Stimulated activated memory B cell treated with anti-CD40 and anti-IgM and Interleukin-4, amounts not matched to agents 10 μg/mL and 1 μg/mL and 100 μg/mL, for 72 hours (primary cell): ENCODE measurements around the gene BLOC1S1.

Experiments
- ATAC-seq: fragments of 150-1000 bp; cut with Tn5 transposase; 2 replicates; pipeline ENCODE4 v1.10.0; 2021
- H3K27ac Mint-ChIP-seq: one replicate; pipeline ENCODE4 v1.8.0; 2022; ENCODE audit warnings: mild to moderate bottlenecking, mixed read lengths
- H3K27me3 Mint-ChIP-seq: one replicate; pipeline ENCODE4 v1.8.0; 2022; ENCODE audit warnings: mixed read lengths
- H3K36me3 Mint-ChIP-seq: one replicate; pipeline ENCODE4 v1.8.0; 2022; ENCODE audit warnings: mixed read lengths
- H3K4me1 Mint-ChIP-seq: one replicate; pipeline ENCODE4 v1.8.0; 2022; ENCODE audit warnings: mixed read lengths
- H3K4me3 Mint-ChIP-seq: one replicate; pipeline ENCODE4 v1.8.0; 2022; ENCODE audit warnings: mild to moderate bottlenecking, moderate library complexity, mixed read lengths
- H3K9me3 Mint-ChIP-seq: one replicate; pipeline ENCODE4 v1.8.0; 2022; ENCODE audit warnings: mixed read lengths

BLOC1S1 gene

GRCh38 chr12:55687746-55688145 is 28.1 kb upstream of the BLOC1S1 start:
- no peak overlapping the region for H3K27ac Mint-ChIP-seq
- peaks cover 9% of the 10 kb centered on the region for H3K4me1 Mint-ChIP-seq
- no peaks in the 10 kb centered on the region for H3K9me3 Mint-ChIP-seq
- H3K4me3 Mint-ChIP-seq, result no peak overlapping the region
- H3K27me3 Mint-ChIP-seq, result peaks cover 9% of the 10 kb centered on the region
- no peaks in the 10 kb centered on the region for H3K36me3 Mint-ChIP-seq
- no peak for ATAC-seq

- H3K27me3 Mint-ChIP-seq, result peaks cover 9% of the 10 kb centered on the region
- no peak overlapping the region for H3K4me3 Mint-ChIP-seq
- no peaks in the 10 kb centered on the region for H3K9me3 Mint-ChIP-seq
- peaks cover 6% of the 10 kb centered on the region for H3K4me1 Mint-ChIP-seq
- no peak for ATAC-seq
- no peaks in the 10 kb centered on the region for H3K36me3 Mint-ChIP-seq
- H3K27ac Mint-ChIP-seq, result no peak overlapping the region
Measured at GRCh38 chr12:55688716-55689655, 26.9 kb upstream of the BLOC1S1 start.

- H3K9me3 Mint-ChIP-seq, result no peaks in the 10 kb centered on the region
- H3K4me3 Mint-ChIP-seq, result no peak overlapping the region
- H3K27ac Mint-ChIP-seq, result no peak overlapping the region
- peaks cover 2% of the 10 kb centered on the region for H3K4me1 Mint-ChIP-seq
- no peak for ATAC-seq
- no peaks in the 10 kb centered on the region for H3K27me3 Mint-ChIP-seq
- H3K36me3 Mint-ChIP-seq, result no peaks in the 10 kb centered on the region
Measured at GRCh38 chr12:55692631-55693322, 23.1 kb upstream of the BLOC1S1 start.

GRCh38 chr12:55693323-55694187 is 22.3 kb upstream of the BLOC1S1 start:
- Mint-ChIP-seq H3K27me3 (no peaks in the 10 kb centered on the region), H3K4me3 (no peak overlapping the region), H3K9me3 (no peaks in the 10 kb centered on the region), H3K36me3 (no peaks in the 10 kb centered on the region), H3K4me1 (no peaks in the 10 kb centered on the region), H3K27ac (no peak overlapping the region)
- ATAC-seq, result no peak

- no peaks in the 10 kb centered on the region for H3K27me3 Mint-ChIP-seq
- no peak for ATAC-seq
- no peaks in the 10 kb centered on the region for H3K9me3 Mint-ChIP-seq
- H3K4me3 Mint-ChIP-seq, result no peak overlapping the region
- H3K27ac Mint-ChIP-seq, result no peak overlapping the region
- no peaks in the 10 kb centered on the region for H3K36me3 Mint-ChIP-seq
- H3K4me1 Mint-ChIP-seq, result no peaks in the 10 kb centered on the region
Measured at GRCh38 chr12:55694188-55694515, 21.7 kb upstream of the BLOC1S1 start.

- Mint-ChIP-seq H3K4me3 (no peak overlapping the region), H3K36me3 (no peaks in the 10 kb centered on the region), H3K9me3 (no peaks in the 10 kb centered on the region), H3K4me1 (no peaks in the 10 kb centered on the region), H3K27ac (no peak overlapping the region), H3K27me3 (no peaks in the 10 kb centered on the region)
- no peak for ATAC-seq
Measured at GRCh38 chr12:55694651-55695050, 21.2 kb upstream of the BLOC1S1 start.

GRCh38 chr12:55695349-55695748 is 20.5 kb upstream of the BLOC1S1 start:
- no peak for ATAC-seq
- Mint-ChIP-seq H3K27ac (no peak overlapping the region), H3K4me3 (no peak overlapping the region), H3K4me1 (no peaks in the 10 kb centered on the region), H3K9me3 (no peaks in the 10 kb centered on the region), H3K27me3 (no peaks in the 10 kb centered on the region), H3K36me3 (no peaks in the 10 kb centered on the region)

- Mint-ChIP-seq H3K27ac (no peak overlapping the region), H3K9me3 (no peaks in the 10 kb centered on the region), H3K4me1 (no peaks in the 10 kb centered on the region), H3K4me3 (no peak overlapping the region), H3K27me3 (no peaks in the 10 kb centered on the region), H3K36me3 (no peaks in the 10 kb centered on the region)
- no peak for ATAC-seq
Measured at GRCh38 chr12:55696141-55696540, 19.7 kb upstream of the BLOC1S1 start.

- Mint-ChIP-seq H3K4me3 (no peak overlapping the region), H3K27me3 (no peaks in the 10 kb centered on the region), H3K36me3 (no peaks in the 10 kb centered on the region), H3K4me1 (no peaks in the 10 kb centered on the region), H3K27ac (no peak overlapping the region), H3K9me3 (no peaks in the 10 kb centered on the region)
- no peak for ATAC-seq
Measured at GRCh38 chr12:55696796-55697462, 18.9 kb upstream of the BLOC1S1 start.

- ATAC-seq, result no peak
- H3K9me3 Mint-ChIP-seq, result no peaks in the 10 kb centered on the region
- H3K27ac Mint-ChIP-seq, result no peak overlapping the region
- H3K4me3 Mint-ChIP-seq, result no peak overlapping the region
- H3K4me1 Mint-ChIP-seq, result no peaks in the 10 kb centered on the region
- no peaks in the 10 kb centered on the region for H3K36me3 Mint-ChIP-seq
- H3K27me3 Mint-ChIP-seq, result no peaks in the 10 kb centered on the region
Measured at GRCh38 chr12:55697686-55698085, 18.2 kb upstream of the BLOC1S1 start.

- Mint-ChIP-seq H3K9me3 (no peaks in the 10 kb centered on the region), H3K36me3 (no peaks in the 10 kb centered on the region), H3K4me1 (no peaks in the 10 kb centered on the region), H3K27ac (no peak overlapping the region), H3K4me3 (no peak overlapping the region), H3K27me3 (no peaks in the 10 kb centered on the region)
- no peak for ATAC-seq
Measured at GRCh38 chr12:55698241-55698955, 17.4 kb upstream of the BLOC1S1 start.

- Mint-ChIP-seq H3K27me3 (no peaks in the 10 kb centered on the region), H3K4me3 (no peak overlapping the region), H3K27ac (no peak overlapping the region), H3K4me1 (no peaks in the 10 kb centered on the region), H3K9me3 (no peaks in the 10 kb centered on the region), H3K36me3 (no peaks in the 10 kb centered on the region)
- no peak for ATAC-seq
Measured at GRCh38 chr12:55698965-55699364, 16.9 kb upstream of the BLOC1S1 start.

- no peak for ATAC-seq
- H3K27ac Mint-ChIP-seq, result no peak overlapping the region
- no peaks in the 10 kb centered on the region for H3K36me3 Mint-ChIP-seq
- H3K4me1 Mint-ChIP-seq, result no peaks in the 10 kb centered on the region
- no peaks in the 10 kb centered on the region for H3K27me3 Mint-ChIP-seq
- H3K4me3 Mint-ChIP-seq, result no peak overlapping the region
- H3K9me3 Mint-ChIP-seq, result no peaks in the 10 kb centered on the region
Measured at GRCh38 chr12:55699471-55700055, 16.3 kb upstream of the BLOC1S1 start.
